Rectal smooth muscle tissue (tissue), 1 donor: Measurements from ENCODE around the gene MAZ.
"Not testable (repeated sequence)": the region's sequence is repeated elsewhere in the genome, so short reads cannot be mapped to it uniquely, and the experiment has no call there.

Source experiments
- H3K27ac ChIP-seq: one replicate; pipeline ENCODE4 v1.7.0; 2013; ENCODE audit warnings: low read depth, low read length, inconsistent platforms
- H3K27me3 ChIP-seq: one replicate; pipeline ENCODE4 v1.7.0; 2013; ENCODE audit warnings: low read length; ENCODE audit not compliant: control insufficient read depth, insufficient read depth
- H3K36me3 ChIP-seq: one replicate; pipeline ENCODE4 v1.7.0; 2013; ENCODE audit warnings: low read length; ENCODE audit not compliant: control insufficient read depth, insufficient read depth
- H3K4me1 ChIP-seq: one replicate; pipeline ENCODE4 v1.7.0; 2013; ENCODE audit warnings: low read length; ENCODE audit not compliant: control insufficient read depth, insufficient read depth
- H3K4me3 ChIP-seq: one replicate; pipeline ENCODE4 v1.7.0; 2013; ENCODE audit warnings: low read length
- H3K9ac ChIP-seq: one replicate; pipeline ENCODE4 v1.7.0; 2013; ENCODE audit warnings: low read length

MAZ gene

GRCh38 chr16:29790183-29790948 is 16.0 kb upstream of the MAZ start, which contains the start of gene KIF22:
KIF22 (plus strand) TSS chr16:29790751; CDS start chr16:29790760, 9 bp downstream.
- peak within 1 kb of the TSS; percentile 91 for H3K4me3 ChIP-seq
- peaks cover 8% of the 10 kb centered on the region for H3K4me1 ChIP-seq
- no peaks in the 10 kb centered on the region for H3K36me3 ChIP-seq
- peak within 1 kb of the TSS; percentile 91 for H3K27ac ChIP-seq
- H3K27me3 ChIP-seq = no peaks in the 10 kb centered on the region
- peak within 1 kb of the TSS; percentile 91 for H3K9ac ChIP-seq

DNA sequence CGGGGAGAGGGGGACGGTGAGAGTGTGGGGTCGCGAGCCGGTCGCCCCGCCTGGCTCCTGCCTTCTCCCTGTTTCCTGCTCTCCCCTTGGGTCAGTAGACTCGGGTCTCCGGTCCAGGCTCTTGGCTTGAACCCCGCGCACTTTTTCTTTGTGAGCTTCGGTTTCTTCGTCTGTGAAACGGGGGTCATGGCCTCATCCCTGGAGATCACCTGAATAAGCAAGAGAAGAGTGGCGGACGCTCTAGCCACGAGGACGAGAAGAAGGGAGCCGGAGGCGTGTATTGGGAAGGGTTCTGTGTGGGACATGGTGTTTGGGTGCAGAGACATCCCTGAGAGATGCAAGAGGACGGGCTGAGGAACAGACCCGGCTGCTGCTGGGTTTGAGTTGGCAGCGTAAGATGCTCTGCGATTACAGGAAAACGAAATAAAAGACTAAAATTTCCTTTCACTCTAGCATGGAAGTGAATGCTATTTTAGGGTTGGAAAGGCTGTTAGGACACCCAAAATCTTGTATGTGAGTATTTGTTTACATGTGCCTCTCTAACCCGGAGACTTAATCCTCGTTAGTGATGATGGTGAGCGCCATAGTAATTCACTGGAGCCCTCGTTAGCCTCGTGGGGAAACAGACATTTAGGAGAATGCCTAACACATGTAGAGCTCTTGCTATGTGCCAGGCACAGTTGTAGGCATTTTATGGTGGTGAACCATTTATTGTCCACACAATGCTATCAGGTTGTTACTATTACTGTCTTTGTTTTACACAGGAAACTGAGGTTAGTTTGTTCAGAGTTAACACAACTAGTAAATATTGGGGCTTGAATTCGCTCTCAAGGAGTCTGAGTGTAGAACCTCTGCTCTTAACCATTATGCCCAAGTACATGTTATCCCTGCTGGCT is 15.1 kb upstream of the MAZ start:
- H3K4me1 ChIP-seq = peaks cover 8% of the 10 kb centered on the region
- peak overlapping the region; percentile 91 for H3K4me3 ChIP-seq
- no peaks in the 10 kb centered on the region for H3K36me3 ChIP-seq
- no peaks in the 10 kb centered on the region for H3K27me3 ChIP-seq
- peak overlapping the region; percentile 45 for H3K9ac ChIP-seq
- H3K27ac ChIP-seq = peak overlapping the region; percentile 56

DNA sequence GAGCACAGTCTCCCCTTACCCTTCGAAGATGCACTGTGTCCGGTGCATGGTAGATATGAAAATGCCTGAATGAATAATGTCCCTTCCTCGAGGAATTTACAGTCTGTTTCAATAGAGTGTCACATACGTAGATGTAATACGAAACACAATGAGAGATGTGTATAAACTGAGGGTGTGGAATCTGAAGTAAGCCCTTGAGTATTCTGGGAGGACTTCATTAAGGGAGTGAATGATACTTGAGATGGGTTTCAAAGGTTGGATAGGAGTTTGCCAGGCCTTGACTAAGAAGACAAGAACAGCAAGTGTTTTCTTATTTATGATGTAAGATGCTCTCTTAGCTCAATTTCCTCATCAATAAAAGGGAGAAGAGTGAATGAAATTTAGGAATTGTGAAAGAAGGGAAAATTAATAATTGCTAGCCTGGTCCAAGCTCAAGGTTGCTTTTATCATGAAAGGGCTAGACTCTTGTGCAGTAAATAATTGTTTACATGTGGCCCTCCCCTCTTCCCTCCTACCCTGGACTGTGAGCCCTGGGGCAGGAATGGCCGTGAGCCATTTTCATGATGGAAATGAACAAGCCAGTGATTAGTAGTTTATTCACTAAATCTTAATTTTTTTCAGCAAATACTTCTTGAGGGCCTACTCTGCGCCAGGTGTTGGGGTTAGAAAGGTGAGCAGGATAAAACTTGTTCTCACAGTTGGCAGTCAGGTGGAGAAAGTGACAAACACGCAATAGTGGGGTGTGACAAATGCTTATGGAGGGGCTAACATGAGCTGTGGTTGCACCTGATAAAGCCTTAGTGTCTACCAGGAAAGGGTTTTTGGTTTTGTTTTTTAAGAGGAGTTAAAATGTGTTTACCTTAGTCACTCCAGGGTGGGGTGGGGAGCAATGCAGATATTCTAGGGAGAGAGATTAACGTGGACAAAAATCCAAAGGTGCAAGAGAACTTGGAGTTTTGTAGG is 14.2 kb upstream of the MAZ start:
- Histone ChIP-seq H3K27ac (no peak overlapping the region), H3K27me3 (no peaks in the 10 kb centered on the region), H3K9ac (no peak overlapping the region), H3K4me3 (peak overlapping the region; percentile 91), H3K36me3 (peaks cover 5% of the 10 kb centered on the region), H3K4me1 (peaks cover 8% of the 10 kb centered on the region)

- H3K4me3 ChIP-seq, H3K9ac ChIP-seq, H3K27ac ChIP-seq, H3K4me1 ChIP-seq, H3K27me3 ChIP-seq, H3K36me3 ChIP-seq: not testable (repeated sequence)
These were observed 13.2 kb upstream of the MAZ start for GRCh38 chr16:29793153-29793552.

DNA sequence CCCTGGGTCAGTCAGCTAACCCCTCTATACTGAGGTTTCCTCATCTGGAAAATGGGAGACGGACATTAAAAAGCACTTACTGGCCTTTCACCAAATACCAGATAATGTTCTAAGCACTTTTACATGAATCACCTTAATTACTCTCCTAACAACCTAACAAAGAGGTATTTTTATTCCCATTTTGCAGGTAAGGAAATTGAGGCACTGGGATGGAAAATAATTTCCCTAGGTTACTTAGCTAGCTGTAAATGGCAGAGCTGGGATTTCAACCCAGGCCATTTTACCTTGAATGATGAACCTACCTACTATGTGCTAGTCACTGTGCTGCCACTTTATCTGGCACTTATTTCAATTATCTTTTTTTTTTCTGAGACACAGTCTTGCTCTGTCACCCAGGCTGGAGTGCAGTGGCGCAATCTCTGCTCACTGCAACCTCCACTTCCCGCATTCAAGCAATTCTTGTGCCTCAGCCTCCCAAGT is 12.1 kb upstream of the MAZ start:
- no peak overlapping the region for H3K9ac ChIP-seq
- H3K4me3 ChIP-seq = no peak overlapping the region
- peaks cover 8% of the 10 kb centered on the region for H3K4me1 ChIP-seq
- H3K27me3 ChIP-seq = no peaks in the 10 kb centered on the region
- no peak overlapping the region for H3K27ac ChIP-seq
- peaks cover 12% of the 10 kb centered on the region for H3K36me3 ChIP-seq

GRCh38 chr16:29802416-29802935 is 3.9 kb upstream of the MAZ start:
- Histone ChIP-seq H3K4me3 (no peak overlapping the region), H3K27ac (no peak overlapping the region), H3K27me3 (no peaks in the 10 kb centered on the region), H3K4me1 (peaks cover 7% of the 10 kb centered on the region), H3K36me3 (peaks cover 10% of the 10 kb centered on the region), H3K9ac (no peak overlapping the region)

- Histone ChIP-seq H3K4me3 (no peak overlapping the region), H3K4me1 (peaks cover 16% of the 10 kb centered on the region), H3K9ac (no peak overlapping the region), H3K36me3 (peaks cover 11% of the 10 kb centered on the region), H3K27ac (peak overlapping the region; percentile 93), H3K27me3 (no peaks in the 10 kb centered on the region)
These were observed 2.3 kb upstream of the MAZ start for GRCh38 chr16:29804020-29804419.

DNA sequence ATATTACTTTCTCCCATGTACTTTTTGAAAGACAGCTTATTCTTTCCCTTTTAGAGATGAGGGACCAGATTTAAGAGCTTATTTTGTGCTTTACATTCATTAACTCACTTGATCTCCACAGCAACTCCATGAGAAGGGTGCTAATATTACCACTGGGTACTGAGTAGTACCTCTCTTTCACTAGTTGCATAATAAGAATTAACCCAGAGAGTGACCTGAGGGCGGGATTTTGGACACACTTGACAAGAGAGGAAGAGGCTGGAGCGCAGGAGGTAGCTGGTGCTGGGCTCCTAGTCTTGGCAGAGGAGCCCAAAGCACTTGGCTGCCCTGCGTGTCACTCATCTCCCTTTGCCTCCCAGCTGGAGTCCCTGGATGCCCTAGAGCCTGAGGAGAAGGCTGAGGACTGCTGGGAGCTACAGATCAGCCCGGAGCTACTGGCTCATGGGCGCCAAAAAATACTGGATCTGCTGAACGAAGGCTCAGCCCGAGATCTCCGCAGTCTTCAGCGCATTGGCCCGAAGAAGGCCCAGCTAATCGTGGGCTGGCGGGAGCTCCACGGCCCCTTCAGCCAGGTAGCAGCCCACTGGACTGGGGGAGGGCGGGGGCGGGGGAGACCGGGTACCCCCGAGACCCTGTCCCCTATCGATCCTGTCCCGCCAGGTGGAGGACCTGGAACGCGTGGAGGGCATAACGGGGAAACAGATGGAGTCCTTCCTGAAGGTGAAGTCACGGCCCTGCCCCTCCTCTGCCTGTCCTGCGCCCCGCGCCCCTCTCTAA is 1.7 kb upstream of the MAZ start:
- Histone ChIP-seq H3K36me3 (peaks cover 9% of the 10 kb centered on the region), H3K9ac (peak overlapping the region; percentile 78), H3K4me1 (peaks cover 21% of the 10 kb centered on the region), H3K27me3 (no peaks in the 10 kb centered on the region), H3K4me3 (peak overlapping the region; percentile 81), H3K27ac (peak overlapping the region; percentile 93)

DNA sequence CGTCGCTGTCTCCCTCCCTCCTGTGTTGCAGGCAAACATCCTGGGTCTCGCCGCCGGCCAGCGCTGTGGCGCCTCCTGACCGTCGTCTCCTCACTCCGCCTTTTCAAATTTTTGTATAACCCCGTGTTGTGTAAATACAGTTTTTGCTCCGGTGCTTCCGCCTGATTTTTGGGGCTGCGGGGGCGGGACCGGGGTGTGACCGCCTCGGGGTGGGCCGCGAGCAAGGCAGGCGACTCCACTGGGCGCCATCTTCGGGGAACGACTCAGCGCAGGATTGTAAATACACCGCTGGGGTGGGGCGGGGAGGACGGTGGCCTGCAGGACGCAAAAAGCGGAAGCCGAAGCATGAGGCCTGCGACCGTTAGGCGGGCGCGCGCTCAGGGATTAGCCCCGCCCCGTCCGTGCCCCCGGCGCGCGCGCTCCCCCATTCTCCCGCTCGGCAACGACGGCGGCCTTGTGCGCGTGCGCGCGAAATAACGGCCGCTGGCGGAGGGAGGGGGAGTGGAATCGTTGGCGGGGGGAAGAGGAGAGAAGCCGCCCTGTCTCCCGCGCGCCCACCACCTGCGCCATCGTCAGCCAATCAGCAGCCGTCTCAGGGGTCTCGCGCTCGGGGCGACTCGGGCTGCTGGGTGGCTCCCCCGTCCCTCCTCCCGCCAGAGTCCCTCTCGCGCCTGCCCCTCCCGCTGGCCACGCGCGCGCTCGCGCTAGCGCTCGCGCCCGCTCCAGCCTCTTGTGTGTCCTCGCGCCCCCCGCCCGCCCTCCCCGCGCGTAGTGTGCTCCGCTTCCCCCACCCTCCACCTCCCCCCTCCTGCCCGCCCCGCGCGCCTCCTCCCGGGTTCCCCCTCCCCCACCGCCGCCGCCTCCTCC is 864 bp upstream of the MAZ start:
- peak overlapping the region; percentile 81 for H3K4me3 ChIP-seq
- H3K9ac ChIP-seq = peak overlapping the region; percentile 78
- peaks cover 24% of the 10 kb centered on the region for H3K4me1 ChIP-seq
- peak overlapping the region; percentile 93 for H3K27ac ChIP-seq
- peaks cover 11% of the 10 kb centered on the region for H3K36me3 ChIP-seq
- H3K27me3 ChIP-seq = no peaks in the 10 kb centered on the region

GRCh38 chr16:29806641-29807425 is 504 bp downstream of the MAZ start:
- peaks cover 33% of the 10 kb centered on the region for H3K4me1 ChIP-seq
- H3K27me3 ChIP-seq = no peaks in the 10 kb centered on the region
- H3K4me3 ChIP-seq = peak overlapping the region; percentile 58
- peak overlapping the region; percentile 91 for H3K27ac ChIP-seq
- H3K9ac ChIP-seq = peak overlapping the region; percentile 63
- H3K36me3 ChIP-seq = peaks cover 11% of the 10 kb centered on the region
